Measurements from ENCODE around the gene SLC11A2.

Gene SLC11A2

DNA sequence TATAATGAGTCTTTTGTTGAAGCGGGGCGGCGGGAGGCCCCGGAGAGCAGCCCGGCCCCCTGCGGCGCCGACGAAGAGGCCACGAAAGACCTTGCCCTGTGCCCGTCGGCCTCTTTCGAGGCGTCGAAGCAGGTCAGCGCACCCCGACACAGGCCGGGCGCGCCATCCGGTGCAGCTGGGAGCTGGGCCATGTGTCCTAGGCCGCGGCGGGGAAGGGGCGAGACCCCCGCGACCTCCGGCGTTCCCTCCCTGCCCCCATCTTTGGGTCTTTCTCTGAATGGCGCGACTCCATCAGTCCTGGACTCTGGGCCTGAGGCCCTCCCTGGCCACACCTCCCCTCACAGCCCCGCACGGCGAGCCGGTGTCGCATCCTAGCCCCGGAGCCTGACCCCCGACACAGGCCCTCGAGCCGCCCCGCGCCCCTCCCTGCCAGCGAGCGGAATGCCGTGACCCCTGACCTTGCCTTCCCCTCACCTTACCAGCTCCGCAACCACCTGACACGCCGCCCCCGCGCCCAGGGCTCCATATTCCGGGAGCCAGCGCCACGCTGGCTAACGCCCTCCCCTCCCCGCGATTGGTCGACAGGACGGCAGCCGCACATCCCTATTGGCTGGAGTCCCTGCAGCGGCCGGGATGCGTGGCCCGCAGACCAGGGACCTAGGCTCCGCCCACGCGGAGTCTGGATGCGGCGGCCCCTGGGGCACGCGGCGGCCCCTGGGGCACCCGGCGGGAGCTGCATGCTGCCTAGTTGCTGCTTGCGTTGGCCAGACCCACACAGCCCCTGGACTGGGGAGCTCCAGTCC, at the start of gene SLC11A2:
TSS of gene SLC11A2 (minus strand) at position 549 of the 803 bp plus-strand sequence. CDS start 15,656 bp downstream, outside the sequence.
- in situ Hi-C loops (cut with MboI; ENCODE audit: low sequenced_read_pairs), result no loop called here

DNA sequence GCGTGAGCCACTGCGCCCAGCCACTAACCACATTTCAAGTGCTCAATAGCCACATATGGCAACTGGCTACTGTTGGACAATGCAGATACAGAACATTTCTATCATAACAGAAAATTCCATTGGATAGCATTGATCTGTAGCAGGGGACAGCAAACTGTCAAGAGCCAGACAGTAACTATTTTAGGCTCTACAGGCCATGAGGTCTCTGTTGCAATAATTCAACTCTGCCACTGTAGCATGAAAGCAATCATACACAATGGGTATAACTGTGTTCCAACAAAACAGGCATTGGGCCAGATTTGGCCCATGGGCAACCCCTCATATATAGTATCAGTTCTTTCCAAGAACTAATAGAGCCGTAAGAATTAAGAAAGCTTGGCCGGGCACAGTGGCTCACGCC, 49.2 kb upstream of the SLC11A2 start:
- in situ Hi-C loops (cut with MboI; ENCODE audit: low sequenced_read_pairs), result no loop called here

DNA sequence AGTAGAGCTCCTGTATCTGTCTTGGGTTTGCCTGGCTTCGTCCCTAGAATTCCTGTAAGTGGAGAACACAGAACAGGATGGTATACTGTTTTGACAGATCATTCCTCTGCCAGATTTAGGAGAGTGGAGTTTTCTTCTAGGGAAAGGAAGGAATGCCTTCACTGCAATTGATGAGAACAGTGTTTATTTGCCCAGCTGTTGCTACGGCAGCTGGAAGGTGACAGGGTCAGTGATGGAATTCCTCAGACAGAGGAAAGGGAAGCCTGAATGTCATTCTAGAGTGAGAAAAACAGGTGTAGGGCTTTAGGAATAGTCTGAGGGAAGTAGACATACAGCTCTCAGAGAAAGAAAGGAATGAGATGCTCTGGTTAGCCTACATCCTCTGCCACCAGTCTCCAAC, 45.5 kb upstream of the SLC11A2 start:
- in situ Hi-C loops (cut with MboI; ENCODE audit: low sequenced_read_pairs), result no loop called here

DNA sequence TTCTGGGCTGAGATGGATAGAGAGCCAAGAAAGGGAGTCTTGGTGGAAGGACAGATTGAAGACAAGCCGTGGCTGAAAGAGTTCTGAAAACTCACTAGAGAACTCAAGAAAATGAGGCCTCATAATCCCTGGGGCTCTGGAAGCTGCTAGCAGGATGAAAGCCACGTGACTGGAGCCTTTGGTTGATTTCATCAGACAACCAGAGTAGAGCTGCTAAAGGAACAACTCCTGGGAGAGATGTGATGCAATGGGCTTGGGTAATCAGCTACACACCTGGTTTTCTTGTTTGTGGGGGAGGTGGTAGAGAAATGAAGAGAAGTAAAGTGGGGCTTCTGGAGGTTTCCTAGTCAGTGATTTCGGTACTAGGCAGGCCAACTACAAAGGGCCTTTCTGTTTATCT, 43.8 kb upstream of the SLC11A2 start:
- in situ Hi-C loops (cut with MboI; ENCODE audit: low sequenced_read_pairs), result no loop called here

DNA sequence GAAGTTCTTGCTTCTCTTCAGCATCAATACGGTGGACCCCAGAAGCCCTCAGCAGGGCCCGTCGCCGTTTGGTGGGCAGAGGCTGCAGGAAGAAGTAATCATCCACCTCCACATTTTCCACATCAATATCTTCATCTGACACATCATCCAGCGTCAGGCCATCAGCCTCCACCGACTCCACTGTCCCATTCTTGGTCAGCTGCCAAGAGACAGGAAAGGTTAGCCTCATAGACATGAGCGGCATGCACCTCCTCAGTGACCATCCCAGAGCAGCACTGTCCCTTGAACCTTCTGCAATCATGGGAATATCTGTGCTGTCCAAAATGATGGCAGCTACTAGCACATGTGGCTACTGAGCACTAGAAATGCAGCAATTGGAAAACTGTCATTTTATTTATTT, 41.6 kb upstream of the SLC11A2 start:
- in situ Hi-C loops (cut with MboI; ENCODE audit: low sequenced_read_pairs), result no loop called here

DNA sequence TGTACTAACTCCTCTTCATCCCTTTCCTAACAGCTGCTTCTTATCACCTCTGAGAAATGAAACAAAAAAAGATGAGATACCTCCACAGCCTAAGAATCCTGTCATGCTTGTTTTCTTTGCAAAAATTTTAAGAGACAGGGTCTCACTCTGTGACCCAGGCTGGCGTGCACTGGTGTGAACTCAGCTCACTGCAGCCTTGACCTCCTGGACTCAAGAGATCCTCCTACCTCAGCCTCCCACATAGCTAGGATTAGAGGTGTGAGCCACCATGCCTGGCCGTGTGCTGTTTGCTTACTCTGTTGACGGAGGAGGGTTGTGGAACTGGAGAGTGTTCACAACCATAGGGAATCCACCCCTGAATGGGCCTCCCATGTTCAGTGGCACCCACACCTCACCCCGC, 41.0 kb upstream of the SLC11A2 start:
- in situ Hi-C loops (cut with MboI; ENCODE audit: low sequenced_read_pairs), result no loop called here

DNA sequence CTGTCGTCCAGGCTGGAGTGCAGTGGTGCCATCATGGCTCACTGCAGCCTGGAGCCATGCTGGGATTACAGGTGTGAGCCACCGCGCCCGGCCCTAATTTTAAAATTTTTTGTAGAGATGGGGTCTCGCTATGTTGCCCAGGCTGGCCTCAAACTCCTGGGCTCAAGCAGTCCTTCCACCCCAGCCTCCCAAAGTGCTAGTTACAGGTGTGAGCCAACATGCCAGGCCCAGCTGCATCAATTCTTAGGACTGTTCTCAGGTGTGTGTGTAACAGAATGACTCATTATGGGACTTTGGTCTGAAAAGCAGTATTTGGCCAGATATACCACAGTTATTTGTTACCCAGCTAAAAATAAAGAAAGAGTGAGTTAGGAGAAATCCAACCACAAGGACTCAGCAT, 39.3 kb upstream of the SLC11A2 start:
- in situ Hi-C loops (cut with MboI; ENCODE audit: low sequenced_read_pairs), result no loop called here

DNA sequence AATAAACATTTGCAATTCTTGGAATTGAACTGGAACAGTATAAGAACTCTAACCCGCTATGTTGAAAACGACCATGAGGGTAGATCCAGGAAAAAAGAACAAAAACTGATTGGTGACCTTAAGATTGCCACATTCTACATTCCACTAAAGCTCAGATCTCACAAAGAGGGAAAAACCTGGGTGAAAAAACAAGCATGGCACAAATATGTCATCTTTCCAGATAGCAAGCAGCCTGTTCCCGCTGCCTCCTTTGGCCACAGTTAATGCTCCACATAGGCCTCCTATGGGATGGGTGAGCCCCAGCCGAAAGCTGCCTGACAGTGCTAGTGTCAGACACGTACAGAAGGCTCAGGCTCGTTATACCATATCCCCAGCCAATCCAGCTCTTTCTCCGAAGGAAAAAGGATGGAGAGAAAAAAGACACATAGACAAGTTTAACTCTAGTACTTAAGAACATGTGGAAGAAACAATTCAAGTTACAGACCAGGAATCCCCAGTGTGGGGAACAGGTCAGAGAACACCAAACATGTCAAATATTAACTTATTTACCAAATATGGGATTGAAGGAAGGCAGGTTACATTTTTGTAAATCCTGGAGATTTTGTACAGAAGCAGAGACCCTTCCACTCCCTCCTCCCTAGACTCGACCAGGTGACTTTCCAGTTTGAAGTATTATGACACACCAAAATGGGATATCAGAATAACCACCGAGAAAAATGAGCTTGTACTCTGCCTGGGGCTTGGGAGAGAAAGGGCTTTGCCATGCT, 36.6 kb upstream of the SLC11A2 start:
- in situ Hi-C loops (cut with MboI; ENCODE audit: low sequenced_read_pairs), result no loop called here

DNA sequence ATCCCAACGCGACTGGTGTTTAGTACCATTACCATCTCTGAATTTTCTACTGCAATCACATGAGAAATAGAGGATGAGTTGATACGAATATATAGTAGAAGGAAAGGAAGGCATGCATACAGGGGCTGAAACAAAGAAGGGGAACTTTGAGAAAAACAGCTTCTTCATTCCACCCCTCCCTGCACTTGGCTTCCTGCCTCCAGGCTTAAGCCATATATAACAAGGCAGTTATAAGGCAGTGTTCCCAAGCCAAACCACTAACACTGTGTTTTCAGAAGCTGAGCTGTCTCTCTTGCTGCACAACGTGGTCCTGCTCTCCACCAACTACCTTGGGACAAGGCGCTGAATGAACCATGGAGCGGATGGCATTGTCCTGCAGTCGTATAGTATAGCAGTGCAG, 32.9 kb upstream of the SLC11A2 start:
- in situ Hi-C loops (cut with MboI; ENCODE audit: low sequenced_read_pairs), result no loop called here

DNA sequence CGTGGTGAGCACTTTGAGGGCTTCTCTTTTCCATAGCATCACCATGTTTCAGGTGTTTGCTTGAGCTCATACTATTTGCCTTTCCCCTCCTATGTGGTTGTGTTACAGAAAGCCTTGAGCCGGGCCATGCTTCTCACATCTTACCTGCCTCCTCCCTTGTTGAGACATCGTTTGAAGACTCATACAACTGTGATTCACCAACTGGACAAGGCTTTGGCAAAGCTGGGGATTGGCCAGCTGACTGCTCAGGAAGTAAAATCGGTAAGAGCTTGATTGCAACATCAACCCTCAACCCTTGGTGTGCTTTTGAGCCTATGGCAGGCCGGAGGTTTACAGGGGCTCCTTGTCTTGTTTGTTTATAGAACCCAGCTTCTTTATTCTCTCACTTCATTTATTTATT, 30.1 kb upstream of the SLC11A2 start:
- in situ Hi-C loops (cut with MboI; ENCODE audit: low sequenced_read_pairs), result no loop called here

DNA sequence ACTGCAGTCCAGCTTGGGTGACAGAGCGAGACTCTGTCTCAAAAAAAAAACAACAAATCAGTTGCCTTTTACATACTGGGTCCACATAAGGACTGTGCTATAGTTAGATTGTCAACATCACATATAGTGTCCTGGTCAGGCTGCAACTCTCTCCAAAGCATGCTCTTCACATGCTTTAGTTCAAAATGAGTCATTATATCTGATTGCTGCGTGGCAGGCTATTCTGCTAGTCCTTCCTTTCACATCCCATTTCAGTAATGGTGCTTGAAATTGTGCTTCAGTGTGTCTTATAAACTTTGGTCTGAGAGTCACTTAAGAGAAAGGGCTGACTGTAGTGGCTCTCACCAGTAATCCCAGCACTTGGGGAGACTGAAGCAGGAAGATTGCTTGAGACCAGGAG, 28.9 kb upstream of the SLC11A2 start:
- in situ Hi-C loops (cut with MboI; ENCODE audit: low sequenced_read_pairs), result no loop called here

DNA sequence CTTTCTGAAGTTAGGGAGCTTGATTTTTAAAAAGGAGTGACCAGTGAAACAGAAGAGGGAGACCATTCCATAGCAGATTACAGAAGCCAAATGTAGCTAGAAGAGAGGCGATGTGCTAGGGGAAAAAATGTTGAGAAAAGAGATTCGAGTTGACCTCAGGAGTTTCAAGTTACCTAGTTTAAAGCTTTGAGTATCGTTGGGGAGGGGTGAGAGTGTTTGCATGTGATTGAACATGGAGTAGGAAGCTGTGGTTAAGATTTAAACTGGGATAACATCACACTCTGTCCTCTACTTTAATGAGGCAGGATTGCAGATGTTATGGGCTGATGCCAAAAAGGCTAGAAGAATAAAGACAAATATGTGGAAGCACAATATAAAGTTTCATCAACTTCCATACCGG, 25.6 kb upstream of the SLC11A2 start:
- in situ Hi-C loops (cut with MboI; ENCODE audit: low sequenced_read_pairs), result no loop called here

DNA sequence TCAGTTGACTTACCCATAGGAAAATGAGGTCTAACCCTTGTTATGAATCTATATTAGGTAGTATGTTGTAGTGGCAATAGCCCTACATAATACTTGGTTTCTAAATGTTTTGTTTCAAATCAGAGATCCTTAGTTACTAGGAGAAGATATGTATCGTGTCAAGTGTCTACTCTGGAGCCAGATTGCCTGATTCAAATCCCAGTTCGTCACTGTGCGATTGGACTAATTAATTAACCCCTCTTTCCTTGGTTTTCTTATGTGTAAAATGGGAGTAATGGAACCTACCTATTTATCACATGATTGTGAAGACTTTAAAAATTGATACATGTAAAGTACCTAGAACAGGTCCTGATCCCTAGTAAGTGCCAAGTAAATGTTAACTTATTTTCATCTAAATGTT, 23.3 kb upstream of the SLC11A2 start:
- in situ Hi-C loops (cut with MboI; ENCODE audit: low sequenced_read_pairs), result no loop called here

DNA sequence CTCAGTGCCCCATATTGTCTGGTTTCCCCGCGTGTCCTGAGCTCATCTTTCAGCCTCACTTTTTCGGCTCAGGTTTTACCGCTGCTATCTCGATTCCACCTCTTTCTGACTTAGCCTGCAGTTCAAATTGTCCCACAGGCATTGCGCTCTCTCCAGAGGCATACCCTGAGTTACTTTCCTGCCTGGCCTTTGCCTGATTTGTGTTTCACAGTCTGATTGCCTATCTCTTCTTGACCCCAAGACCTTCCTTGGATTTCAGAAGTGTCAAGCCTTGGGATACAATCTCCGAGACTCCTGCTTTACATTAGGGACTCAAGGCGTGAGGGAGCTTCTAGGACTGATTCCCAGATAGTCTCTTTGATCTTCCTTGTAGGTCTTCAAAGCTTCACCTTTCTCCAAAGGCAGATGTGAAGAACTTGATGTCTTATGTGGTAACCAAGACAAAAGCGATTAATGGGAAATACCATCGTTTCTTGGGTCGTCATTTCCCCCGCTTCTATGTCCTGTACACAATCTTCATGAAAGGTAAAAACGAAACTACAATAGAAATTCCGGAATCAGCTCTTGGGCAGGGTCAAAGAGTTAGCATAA, 22.6 kb upstream of the SLC11A2 start:
- in situ Hi-C loops (cut with MboI; ENCODE audit: low sequenced_read_pairs), result no loop called here

DNA sequence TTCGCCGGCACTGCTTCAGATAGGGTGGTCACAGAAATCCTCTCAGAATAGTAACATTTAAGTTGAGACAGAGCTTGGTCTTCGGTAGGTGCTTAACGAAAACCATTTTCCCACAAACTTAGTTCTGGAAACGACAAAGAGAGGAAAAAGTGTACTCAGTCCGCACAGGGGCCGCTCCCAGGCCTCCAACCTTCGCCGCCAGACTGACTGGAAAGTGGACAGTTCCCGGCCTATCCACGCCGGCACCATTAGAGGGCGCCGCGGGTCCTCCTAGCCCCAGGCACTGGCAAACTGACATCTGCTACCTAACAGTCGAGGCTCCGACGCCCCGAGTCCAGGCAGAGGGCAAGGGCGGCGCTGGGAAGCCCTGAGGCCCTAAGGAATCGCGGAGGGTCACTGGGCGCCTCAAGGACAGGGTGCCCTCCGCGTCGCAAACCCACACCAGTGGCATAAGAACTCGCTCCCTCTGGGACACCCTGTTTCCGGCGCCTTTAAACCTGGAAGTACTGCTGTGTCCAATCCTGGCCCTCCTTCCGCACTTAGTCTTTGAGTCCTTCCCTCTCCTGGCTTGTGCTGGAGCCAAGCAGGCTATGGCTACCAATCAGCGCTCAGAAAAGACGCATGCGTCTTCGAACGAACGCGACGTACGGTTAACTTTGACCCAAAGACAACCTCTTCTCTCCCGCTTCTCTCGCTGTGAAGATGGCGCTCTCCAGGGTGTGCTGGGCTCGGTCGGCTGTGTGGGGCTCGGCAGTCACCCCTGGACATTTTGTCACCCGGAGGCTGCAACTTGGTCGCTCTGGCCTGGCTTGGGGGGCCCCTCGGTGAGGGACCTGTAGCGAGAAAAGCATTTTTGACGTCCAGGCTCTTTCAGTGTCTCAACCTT, 21.7 kb upstream of the SLC11A2 start, which contains the start of gene LETMD1:
TSS of gene LETMD1 (plus strand) at position 673 of the 886 bp plus-strand sequence. CDS start at position 703, 30 bp downstream.
- in situ Hi-C loops (cut with MboI; ENCODE audit: low sequenced_read_pairs), result no loop called here

DNA sequence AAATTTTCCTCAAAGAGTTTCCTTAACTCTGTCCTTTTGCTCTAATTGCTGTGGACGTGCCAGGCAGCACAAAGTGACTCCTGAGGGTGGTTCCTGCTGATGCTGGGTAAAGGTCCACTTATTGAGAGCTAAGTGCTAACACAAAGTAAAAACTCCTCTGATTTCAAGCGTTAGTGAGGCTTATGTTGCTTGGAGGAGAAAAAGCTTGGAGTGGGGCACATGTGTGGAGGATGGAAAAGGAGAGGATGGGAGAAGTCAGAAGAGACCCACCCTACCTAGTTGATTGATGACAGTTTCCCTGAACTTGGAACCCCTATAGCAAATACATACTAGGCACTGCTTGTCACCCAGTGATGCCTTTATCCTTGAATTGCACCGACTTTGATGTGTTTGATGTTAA, 10.1 kb upstream of the SLC11A2 start:
- in situ Hi-C loops (cut with MboI; ENCODE audit: low sequenced_read_pairs), result no loop called here

DNA sequence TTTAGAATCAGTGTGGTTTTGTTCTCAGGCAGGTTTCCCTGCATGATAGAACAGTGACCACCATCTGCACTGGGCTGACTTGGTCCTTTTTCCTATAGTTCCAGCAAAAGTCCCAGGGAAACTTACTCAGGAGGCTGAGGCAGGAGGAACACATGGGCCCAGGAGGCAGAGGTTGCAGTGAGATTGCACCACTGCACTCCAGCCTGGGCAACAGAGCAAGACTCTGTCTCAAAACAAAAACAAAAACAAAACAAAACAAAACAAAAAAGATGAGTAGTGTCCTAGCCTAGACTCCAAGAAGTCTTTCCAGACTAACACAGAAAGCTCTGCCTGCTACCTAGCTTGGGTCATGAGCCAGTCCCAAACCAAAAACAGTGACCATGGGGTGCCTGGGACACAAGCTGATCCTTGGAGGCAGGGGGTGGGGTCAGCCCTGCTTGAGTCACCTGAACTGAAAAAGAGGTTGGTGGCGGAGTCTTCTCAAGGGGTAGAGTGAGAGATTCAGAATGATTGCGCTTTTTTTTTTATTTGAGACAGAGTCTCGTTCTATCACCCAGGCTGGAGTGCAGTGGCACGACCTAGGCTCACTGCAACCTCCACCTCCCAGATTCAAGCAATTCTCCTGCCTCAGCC, 7.4 kb upstream of the SLC11A2 start:
- in situ Hi-C loops (cut with MboI; ENCODE audit: low sequenced_read_pairs), result no loop called here

DNA sequence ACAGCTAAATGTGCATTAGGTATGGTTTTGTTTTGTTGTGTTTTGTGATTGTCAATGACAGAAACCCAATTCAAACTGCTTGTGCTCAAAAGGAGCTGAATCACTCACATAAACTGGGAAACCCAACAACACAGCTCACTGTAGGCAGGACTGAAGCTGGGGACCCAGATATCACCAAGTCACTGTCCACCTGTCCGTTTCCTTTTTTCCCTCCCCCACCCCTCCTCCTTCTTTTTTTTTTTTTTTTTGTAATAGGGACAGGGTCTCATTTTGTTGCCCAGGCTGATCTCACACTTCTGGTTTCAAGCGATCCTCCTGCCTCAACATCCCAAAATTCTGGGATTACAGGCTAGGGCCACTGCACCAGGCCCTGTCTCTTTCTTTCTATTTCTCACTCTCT, 6.9 kb upstream of the SLC11A2 start:
- in situ Hi-C loops (cut with MboI; ENCODE audit: low sequenced_read_pairs), result no loop called here

DNA sequence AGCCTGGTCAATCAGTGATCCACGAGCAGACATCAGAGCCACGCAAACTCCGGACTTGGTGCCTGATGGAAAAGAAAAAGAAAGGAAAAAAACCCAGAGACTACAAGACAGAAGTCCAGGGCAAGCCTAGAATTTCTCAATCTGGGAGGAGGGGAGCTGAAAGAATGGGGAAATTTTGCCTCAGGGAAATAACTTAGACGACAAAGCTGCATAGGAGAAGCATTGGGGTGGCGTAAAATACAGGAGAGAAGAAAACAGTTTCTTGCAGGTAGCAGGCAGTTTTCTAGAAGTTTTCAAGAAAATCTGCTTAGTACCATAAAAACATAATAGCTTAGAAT, 2.6 kb upstream of the SLC11A2 start:
- in situ Hi-C loops (cut with MboI; ENCODE audit: low sequenced_read_pairs), result no loop called here

DNA sequence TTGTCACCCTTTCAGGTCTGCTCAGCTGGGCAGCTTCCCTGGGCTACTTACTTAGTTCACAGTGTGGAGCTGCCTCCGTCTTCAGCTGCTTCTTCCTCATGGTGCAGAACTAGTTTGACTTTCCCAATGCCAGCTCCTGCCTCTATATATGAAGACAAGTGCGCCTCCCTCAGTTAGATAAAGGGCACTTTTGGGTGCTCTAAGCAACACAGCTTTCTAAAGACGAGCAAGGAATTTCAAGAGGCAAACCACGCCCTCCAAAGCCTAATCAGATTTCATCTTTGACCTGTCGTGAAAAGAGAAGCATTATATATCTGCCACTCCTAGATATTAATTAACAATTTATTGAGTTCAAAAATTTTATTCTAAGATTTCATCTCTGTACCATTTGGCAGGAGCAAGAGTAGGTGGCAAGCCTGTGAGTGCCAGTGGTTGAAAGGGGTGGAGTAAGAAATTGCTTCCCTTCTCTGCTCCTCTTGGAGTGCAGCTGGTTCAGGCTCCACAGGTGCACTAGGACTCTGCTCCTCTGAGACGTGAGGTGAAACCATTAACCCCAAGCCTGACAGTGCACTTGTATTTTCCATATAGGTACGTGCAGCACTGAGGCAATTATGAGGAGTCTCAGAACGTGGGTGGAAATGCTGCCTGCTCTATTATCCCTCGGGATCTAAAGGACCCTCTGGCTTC, 2.1 kb upstream of the SLC11A2 start:
- in situ Hi-C loops (cut with MboI; ENCODE audit: low sequenced_read_pairs), result no loop called here

Measured in HL-60/S4 (cell line).